NT2/D1 (cell line): Measurements from ENCODE around the gene NUDCD3.

Source experiments
- SUZ12 ChIP-seq: IDR thresholded peaks from 2 replicates; pipeline ENCODE4 v1.6.1; 2011; ENCODE audit not compliant: insufficient read length, insufficient read depth; ENCODE audit errors: extremely low read depth
- YY1 ChIP-seq: IDR thresholded peaks from 2 replicates; pipeline ENCODE4 v1.6.1; 2011; ENCODE audit not compliant: insufficient read length, insufficient read depth

DNA sequence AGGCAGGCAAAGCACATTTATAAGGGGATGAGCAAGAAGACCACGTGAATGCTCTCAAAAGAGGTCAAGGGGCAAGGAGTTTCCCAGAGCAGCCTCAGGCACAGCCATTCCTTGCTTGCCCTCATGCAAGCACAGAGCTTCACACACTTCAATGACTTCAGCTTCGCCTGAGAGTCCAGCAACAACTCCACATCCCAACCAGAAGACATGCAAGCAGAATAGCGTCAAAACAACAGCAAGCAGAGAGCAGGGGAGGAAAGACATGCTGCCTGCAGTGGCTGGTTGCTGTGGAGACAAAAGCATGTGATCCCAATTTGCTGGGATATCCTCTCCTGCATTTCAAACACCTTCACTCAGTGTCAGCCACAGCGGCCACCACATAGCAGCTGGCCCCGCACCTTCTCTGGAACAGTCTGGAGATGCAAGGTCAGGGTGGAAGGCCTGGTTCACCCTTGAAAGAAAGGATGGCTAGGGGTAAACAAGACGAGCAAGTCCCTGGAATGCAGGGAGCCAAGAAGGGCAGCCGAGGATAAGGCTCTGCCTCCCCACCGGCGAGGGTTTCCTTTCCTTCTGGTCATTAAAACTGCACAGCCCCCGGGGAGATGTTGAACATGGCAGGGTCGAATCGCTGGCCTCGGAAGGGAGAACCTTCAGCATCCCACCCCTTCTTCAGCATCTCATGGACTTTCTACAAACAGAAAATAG is 104.9 kb downstream of the NUDCD3 start:
- TF ChIP-seq SUZ12 (no peak), YY1 (no peak)
